GM21381 (cell line): ENCODE results near the gene SLAMF9.

Source experiments
- ATAC-seq: cut with Tn5 transposase; IDR thresholded peaks from one replicate; pipeline ENCODE4 v1.9.1; 2021; ENCODE audit warnings: mild to moderate bottlenecking, moderate library complexity; ENCODE audit not compliant: unreplicated experiment

SLAMF9 gene

DNA sequence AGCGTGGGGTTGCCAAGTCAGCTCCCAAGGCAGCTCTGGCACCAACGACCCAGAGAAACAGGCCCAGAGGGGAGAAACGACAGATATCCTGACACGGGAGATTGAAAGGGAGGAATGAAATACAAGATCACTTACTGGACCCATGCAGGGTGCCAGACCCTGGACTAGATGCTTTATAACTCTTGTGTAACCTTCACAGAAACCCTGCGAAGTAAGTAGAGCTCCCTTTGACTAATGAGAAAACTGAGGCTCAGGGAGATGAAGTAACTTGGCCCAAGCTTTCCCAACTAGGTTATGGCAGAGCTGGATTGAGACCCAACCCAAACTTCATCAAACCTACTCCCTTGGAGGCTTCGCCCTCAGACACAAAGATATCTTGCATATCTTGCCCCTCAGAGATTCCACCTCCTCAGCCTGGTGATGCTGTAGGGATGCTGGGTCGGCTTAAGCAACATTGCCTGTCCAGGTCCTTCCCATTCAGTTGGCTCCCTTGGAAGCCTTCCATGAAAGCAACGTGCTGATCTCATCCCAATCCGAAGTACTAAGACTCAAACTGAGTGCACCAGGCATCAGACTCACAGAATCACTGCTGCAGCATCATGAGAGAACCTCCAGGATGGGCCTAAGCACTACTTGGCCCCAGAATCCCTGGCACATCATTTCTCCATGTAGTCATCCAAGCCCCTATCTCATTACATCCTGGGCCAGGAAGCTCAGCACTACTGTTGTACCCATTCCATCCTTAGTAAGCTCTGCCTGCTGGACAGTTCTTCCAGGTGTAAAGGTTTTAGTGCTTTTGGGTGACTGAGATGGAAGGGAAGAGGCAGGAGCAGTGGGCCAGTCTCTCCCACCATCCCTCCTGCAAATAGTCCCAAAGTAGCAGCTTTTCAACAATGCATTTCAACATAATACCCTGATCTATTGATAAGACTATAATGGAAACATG, 7.5 kb downstream of the SLAMF9 start:
- ATAC-seq = no peak

DNA sequence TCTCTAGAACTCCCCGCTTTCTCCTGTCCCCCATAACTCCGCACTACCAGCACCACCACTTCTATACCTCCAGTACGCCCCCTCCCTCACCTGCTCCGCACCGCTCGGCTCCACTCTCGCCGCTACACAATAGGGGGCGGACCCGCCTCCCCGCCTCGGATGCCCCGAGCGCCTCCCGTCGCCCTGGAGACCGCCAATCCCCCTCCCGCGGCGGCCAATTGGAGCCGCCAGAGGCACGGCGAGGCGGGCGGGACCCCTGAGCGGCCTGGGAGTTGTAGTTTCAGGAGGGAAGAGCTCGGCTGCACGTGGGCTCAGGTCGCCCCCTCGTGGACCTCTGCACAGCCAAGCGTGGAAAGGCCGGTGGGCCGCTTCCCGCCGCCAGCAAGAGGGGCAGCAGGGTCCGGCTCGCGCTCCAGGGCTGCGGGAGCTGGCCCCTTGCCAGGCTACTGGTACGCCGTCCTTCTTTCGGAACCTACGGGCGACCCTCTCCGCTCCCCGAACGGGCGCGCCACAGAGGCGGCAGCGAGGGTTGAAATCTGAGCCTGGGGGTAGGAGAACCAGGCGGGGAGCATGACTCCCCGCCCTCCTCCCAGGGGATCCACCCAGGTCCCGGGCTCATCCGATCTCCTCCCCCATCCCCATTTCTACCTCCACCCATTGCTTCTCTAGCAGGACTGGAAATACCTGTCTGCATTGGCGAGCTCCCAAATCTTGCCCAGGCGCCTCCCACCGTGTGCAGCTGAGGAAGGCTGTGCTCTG, 8.4 kb downstream of the SLAMF9 start, which contains the start of gene IGSF9:
Gene IGSF9, minus strand, starts transcription at position 131 of the 759 bp plus-strand sequence. CDS start 2,159 bp downstream, outside the sequence.
- ATAC-seq = no peak

DNA sequence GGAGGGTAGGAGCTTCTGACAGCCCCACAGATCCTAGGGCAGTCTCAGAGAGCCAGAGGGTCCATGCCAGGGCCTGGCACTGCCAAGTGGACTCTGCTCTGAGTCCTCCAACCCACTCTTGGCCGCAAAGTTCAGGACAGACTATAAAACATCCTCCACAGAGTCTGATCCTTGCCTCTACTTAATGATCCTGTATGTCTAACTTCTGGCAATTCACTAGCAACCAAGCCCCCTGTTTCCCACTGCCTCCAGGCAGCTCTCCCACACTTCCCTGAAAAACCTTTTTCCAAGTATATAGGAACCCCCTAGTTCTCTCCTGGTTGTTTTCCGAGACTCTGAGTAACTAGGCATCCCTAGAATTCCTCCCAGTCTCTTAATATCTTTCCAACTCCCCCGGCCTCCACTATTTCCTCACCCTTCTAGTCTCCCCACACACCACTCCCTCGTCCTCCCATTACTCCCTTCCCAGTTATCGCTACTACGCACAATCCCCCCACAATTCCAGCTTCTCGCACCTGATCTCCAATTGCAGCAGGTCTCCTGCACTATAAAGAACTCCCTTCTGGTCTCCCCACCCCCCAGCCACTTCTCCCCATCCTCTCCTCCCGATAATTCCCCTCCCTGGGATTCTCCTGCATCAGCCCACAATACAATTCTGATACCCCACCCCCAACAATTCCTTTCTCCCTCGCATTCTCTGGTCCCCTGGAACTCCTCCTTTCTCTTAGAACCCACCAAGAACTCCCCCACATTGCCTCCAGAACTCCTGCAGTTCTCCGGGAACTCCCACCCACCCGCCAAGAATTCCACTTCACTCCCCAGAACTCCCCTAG, 9.2 kb downstream of the SLAMF9 start:
- no peak for ATAC-seq

DNA sequence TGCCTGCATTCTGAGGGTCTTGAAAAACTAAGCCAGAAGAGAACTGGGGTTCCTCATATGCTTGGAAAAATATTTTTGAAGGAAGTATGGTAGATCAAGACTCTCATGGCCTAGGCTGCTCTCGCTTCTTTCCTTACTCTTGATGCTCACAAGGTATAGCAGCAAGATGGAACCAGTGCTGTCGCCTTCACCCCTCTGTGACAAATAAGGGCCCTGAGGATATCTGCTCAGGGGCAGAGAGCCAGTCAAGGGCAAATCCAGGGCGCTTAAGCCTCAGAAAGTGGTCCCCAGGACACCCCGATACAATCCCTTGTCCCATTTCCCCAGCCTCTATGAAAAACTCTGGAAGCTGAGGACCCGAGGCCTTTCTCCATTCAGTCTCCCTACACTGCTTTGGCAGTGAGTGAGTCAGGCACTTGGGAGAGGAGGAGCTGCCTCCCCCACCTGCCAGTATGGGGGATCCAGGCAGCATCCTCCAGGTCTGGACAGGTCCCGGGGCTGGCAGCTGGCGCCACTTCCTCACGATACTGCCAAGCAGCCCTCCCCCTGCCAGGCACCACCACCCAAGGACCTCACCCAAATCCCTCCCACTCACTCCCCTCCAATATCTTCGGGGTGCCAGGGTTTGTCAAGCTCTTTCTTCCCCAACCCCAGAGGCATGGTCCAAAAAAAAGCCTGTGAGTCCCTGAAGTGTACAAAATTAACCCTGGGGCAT, 10.0 kb downstream of the SLAMF9 start:
- no peak for ATAC-seq

GRCh38 chr1:159943278-159943640, 10.8 kb downstream of the SLAMF9 start:
- ATAC-seq = no peak

DNA sequence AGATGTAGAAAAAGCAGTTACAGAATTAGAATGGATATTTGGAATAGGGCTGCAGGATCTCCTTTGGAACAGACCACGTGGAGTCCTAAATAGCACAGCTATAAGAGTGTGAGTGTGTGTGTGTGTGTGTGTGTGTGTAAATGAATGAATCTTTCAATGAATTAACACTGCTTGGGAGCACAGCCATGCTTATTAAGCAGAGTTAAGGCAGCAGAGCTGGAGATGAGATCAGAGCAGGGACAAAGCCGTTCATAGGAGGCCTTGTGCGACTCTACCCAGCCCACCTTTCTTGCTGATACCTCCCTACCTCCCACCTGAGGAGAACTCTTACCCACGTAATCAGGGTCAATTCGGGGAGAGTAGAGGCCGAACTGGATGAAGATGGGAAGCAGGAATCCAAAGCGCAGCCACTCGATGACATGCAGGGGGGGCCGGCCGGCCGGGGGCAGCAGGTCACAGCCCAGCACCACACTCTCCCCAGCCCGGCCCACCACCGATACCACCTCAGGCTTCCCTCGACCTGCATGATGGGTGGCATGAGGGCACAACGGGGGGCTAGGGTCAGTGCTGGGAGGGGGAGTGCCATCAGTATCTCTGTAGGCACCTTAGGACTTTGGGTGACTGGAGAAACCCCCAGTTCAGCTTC, 11.3 kb downstream of the SLAMF9 start:
- no peak for ATAC-seq

DNA sequence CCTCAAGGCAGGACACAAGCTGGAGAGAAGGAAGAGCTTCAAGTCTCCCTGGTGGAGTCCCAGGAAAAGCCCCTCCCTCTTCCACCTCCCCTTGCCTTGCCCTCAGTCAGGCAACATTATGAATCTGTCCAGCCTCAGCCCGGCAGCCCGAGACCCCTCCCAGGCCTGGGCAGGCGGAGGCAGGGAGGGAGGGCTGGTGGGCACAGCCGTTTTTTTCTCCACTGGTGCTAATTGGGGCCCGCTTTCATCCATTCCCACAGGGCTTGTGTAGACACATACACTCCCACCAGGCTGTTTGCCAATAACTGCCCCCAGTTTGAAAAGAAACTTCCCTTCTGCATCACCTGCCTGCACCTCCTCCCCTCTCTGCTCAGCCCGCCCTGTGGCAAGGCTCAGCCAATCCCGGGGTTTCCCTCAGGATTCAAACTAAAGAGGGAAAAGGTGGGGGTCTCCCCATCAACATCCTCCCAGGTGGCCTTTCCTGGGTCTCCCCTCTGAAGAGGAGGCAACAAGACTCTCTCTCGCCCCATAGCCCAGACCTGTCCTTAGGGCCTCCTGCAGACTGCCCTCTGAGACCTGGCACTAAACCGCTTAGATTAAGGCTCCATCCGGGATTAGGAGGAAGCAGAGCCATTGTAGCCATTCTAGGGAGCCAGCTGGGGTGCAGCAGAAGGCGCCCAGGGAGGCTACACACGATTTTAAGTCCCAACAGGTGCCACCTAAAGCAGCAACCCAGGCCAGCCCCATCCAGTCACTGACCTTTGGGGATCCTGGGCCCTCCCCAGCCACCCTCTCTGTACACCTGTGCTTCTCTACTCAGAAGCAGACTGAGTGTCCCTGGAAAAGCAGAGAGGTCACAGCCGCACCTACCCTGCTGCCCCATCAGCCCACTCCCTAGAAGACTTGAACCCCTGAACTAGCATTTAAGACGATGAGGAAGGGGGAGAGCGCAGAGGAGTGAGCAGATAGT, 12.2 kb downstream of the SLAMF9 start:
- no peak for ATAC-seq

GRCh38 chr1:159941141-159941540, 12.9 kb downstream of the SLAMF9 start:
- no peak for ATAC-seq

GRCh38 chr1:159940006-159940620, 13.9 kb downstream of the SLAMF9 start:
- no peak for ATAC-seq

DNA sequence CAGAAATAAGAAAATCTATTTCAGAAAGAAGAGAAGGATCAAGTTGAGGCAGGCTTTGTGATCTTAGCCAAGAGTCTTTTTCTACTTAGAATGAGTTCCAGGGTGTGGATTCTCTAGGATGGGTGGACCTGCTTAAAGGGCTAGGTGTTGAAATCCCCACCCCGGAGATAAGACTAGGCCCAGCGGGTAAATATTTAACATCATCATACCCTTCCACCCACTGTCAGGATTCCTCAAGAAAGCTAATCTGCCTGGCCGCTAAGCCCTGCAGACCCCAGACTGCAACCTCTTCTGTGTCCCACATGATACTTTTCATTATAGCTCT, 14.4 kb downstream of the SLAMF9 start:
- no peak for ATAC-seq

- ATAC-seq = no peak
These were observed 14.9 kb downstream of the SLAMF9 start for GRCh38 chr1:159938905-159939677.

GRCh38 chr1:159938211-159938852, 15.7 kb downstream of the SLAMF9 start:
- no peak for ATAC-seq

- no peak for ATAC-seq
These were observed 16.8 kb downstream of the SLAMF9 start for GRCh38 chr1:159937054-159937750.

- no peak for ATAC-seq
These were observed 17.6 kb downstream of the SLAMF9 start for GRCh38 chr1:159936273-159936904.

DNA sequence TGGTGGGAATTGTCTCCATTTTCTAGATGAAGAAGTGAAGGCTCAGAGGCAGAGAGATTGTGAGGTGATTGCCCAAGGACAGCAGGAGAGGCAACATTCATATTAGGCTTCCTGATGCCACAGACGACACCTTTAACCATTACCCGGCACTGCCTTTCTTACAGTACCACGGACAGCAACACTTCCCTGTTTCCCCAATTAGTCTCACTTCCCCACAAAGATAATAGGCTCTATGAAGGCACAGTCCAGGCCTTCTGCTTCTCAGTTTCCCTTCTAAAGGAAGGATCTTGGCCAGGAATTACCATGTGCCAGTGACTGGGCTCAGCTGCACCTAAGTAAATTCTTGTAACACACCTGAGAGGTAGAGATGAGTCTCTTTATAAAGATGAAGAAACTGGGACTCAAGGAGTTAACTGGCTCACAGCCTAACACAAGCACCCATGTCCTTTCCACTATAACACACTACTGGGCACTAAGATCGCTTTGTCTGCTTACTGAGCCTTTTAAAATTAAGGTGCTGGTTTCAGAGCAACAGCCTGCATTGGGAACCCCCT, 18.2 kb downstream of the SLAMF9 start:
- ATAC-seq = no peak

GRCh38 chr1:159935305-159935704, 18.7 kb downstream of the SLAMF9 start:
- ATAC-seq = no peak
